Esophagus muscularis mucosa (tissue), 4 donors: ENCODE results near the gene KCNQ2.

Source experiments
- CTCF ChIP-seq, 3 experiments: fragments of 200-600 bp in 2 of 3; fragments of 450-650 bp in 1 of 3; sonication (generic) in 2 of 3; IDR thresholded peaks; one replicate each; pipeline ENCODE4 v1.5.1; 2017 to 2019; ENCODE audit warnings: antibody characterized with exemption in 3 of 3, mild to moderate bottlenecking in 2 of 3, moderate library complexity in 1 of 3
- EP300 ChIP-seq: sonication (generic); formaldehyde crosslinking; IDR thresholded peaks from one replicate; pipeline ENCODE4 v1.6.1; 2017; ENCODE audit warnings: antibody characterized with exemption
- POLR2A ChIP-seq: fragments of 450-650 bp; IDR thresholded peaks from one replicate; pipeline ENCODE4 v1.6.1; 2017; ENCODE audit warnings: antibody characterized with exemption, moderate library complexity, mild to moderate bottlenecking, low read depth
- POLR2AphosphoS5 ChIP-seq, 2 donors: sonication (generic); formaldehyde crosslinking; IDR thresholded peaks; one replicate each; pipeline ENCODE4 v1.6.1; 2017; ENCODE audit warnings: antibody characterized with exemption in 2 of 2

GRCh38 chr20:63458170-63459069 is 14.0 kb downstream of the KCNQ2 start:
- no peak for TF ChIP-seq POLR2AphosphoS5 (IDR thresholded peaks at IDR 0.05)
- TF ChIP-seq POLR2A: no peak
- no peak for TF ChIP-seq CTCF (IDR thresholded peaks at IDR 0.05)
- TF ChIP-seq EP300: no peak
